Vagina (tissue), 2 donors: ENCODE results near the gene LRMDA. TPM values are rescaled to one million over a fixed set of nuclear protein-coding genes. Genes with fewer than 3 reads are reported as not detected.

ENCODE experiments used
- DNase-seq, 2 donors: peaks; one replicate each; pipeline ENCODE4 v3.0.0-alpha.2; 2017; ENCODE audit errors: extremely low spot score in 2 of 2
- H3K27ac ChIP-seq: fragments of 200-600 bp; sonication (generic); one replicate; pipeline ENCODE4 v1.5.1; 2019
- H3K27me3 ChIP-seq: fragments of 200-600 bp; sonication (generic); one replicate; pipeline ENCODE4 v1.5.1; 2019
- H3K36me3 ChIP-seq, 2 donors: fragments of 200-600 bp; sonication (generic); one replicate each; pipeline ENCODE4 v1.5.1; 2017 to 2019
- H3K4me1 ChIP-seq: fragments of 200-600 bp; sonication (generic); one replicate; pipeline ENCODE4 v1.5.1; 2019
- H3K4me3 ChIP-seq, 2 donors: fragments of 200-600 bp; sonication (generic); 1 replicate in 1 of 2; 2 replicates in 1 of 2; pipeline ENCODE4 v1.5.1; 2016 to 2019
- H3K9me3 ChIP-seq: fragments of 200-600 bp; sonication (generic); one replicate; pipeline ENCODE4 v1.5.1; 2019
- CTCF ChIP-seq, 3 experiments: fragments of 450-650 bp in 2 of 3; fragments of 200-600 bp in 1 of 3; sonication (generic) in 1 of 3; IDR thresholded peaks; one replicate each; pipeline ENCODE4 v1.5.1; 2017 to 2019; ENCODE audit warnings: antibody characterized with exemption in 3 of 3, mild to moderate bottlenecking in 2 of 3, moderate library complexity in 2 of 3
- POLR2A ChIP-seq, 2 donors: fragments of 450-650 bp; IDR thresholded peaks; one replicate each; pipeline ENCODE4 v1.6.1; 2017; ENCODE audit warnings: antibody characterized with exemption in 2 of 2, mild to moderate bottlenecking in 2 of 2, moderate library complexity in 2 of 2
- POLR2AphosphoS5 ChIP-seq, 2 donors: sonication (generic); formaldehyde crosslinking; IDR thresholded peaks; one replicate each; pipeline ENCODE4 v1.9.0; 2017; ENCODE audit warnings: antibody characterized with exemption in 2 of 2, mild to moderate bottlenecking in 2 of 2, low read depth in 1 of 2; ENCODE audit not compliant: insufficient read depth in 1 of 2
- intact Hi-C: fragments of 100-400 bp; cut with DNase I; formaldehyde crosslinking; loops from one replicate; pipeline ENCODE4 v1.15.1; 2023
- total RNA-seq: library from RNA; depleted of rRNA; stranded (reverse); fragments of >200 nt; gene quantifications from one replicate; pipeline ENCODE4 v1.2.3, GENCODE V29; 2016

LRMDA gene
- total RNA-seq, 1 donor from 2014 or later = 22.6 TPM

GRCh38 chr10:76444034-76444800 lies 1012.8 kb downstream of the LRMDA start:
- DNase-seq = peak in 1 of 2 donors; percentile 94
- H3K27me3 ChIP-seq = no peaks in the 10 kb centered on the region
- H3K4me3 ChIP-seq = no peak overlapping the region
- intact Hi-C loops = no loop called here
- H3K9me3 ChIP-seq = no peaks in the 10 kb centered on the region
- H3K4me1 ChIP-seq = peaks cover 15% of the 10 kb centered on the region
- peak in 1 of 2 donors; percentile 20 for TF ChIP-seq POLR2AphosphoS5 (IDR thresholded peaks at IDR 0.05; ENCODE audit: insufficient read depth in 1 of 2, low read depth in 1 of 2)
- TF ChIP-seq POLR2A (IDR thresholded peaks at IDR 0.05) = no peak
- H3K36me3 ChIP-seq = no peaks in the 10 kb centered on the region
- H3K27ac ChIP-seq = peak overlapping the region; percentile 78

GRCh38 chr10:76447578-76447977 lies 1016.2 kb downstream of the LRMDA start:
- Histone ChIP-seq H3K4me1 (peaks cover 15% of the 10 kb centered on the region), H3K27me3 (no peaks in the 10 kb centered on the region), H3K27ac (no peak overlapping the region), H3K36me3 (no peaks in the 10 kb centered on the region), H3K4me3 (no peak overlapping the region), H3K9me3 (no peaks in the 10 kb centered on the region)
- intact Hi-C loops = no loop called here
- no peak for DNase-seq
- TF ChIP-seq POLR2AphosphoS5 (IDR thresholded peaks at IDR 0.05; ENCODE audit: insufficient read depth in 1 of 2, low read depth in 1 of 2) = no peak
- TF ChIP-seq POLR2A (IDR thresholded peaks at IDR 0.05) = no peak
- no peak for TF ChIP-seq CTCF (IDR thresholded peaks at IDR 0.05)

GRCh38 chr10:76451911-76452310 lies 1020.5 kb downstream of the LRMDA start:
- Histone ChIP-seq H3K27me3 (no peaks in the 10 kb centered on the region), H3K27ac (no peak overlapping the region), H3K36me3 (no peaks in the 10 kb centered on the region), H3K9me3 (no peaks in the 10 kb centered on the region), H3K4me3 (no peak overlapping the region), H3K4me1 (peaks cover 15% of the 10 kb centered on the region)
- DNase-seq = no peak
- TF ChIP-seq POLR2AphosphoS5 (IDR thresholded peaks at IDR 0.05; ENCODE audit: insufficient read depth in 1 of 2, low read depth in 1 of 2) (no peak), POLR2A (IDR thresholded peaks at IDR 0.05) (no peak), CTCF (IDR thresholded peaks at IDR 0.05) (no peak)
- intact Hi-C loops = no loop called here

DNA sequence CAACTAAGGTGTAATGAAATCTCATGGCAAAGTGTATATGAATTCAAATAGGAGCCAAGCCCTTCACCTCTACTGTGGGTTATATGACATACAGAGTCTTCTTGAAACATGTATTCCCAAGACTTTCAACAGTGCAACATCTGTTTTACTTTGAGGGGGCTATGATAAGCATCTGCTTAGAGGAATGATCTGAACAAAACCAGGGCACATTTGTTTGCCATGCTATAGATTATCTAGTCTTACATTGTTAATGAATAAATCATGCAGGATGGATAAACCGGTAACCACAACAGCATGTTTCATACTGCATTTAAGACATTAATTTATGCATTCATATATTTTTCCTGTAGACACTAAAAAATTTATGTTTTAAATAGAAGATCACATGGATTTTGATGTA lies 1021.9 kb downstream of the LRMDA start:
- no peaks in the 10 kb centered on the region for H3K9me3 ChIP-seq
- H3K27ac ChIP-seq = no peak overlapping the region
- H3K27me3 ChIP-seq = no peaks in the 10 kb centered on the region
- H3K4me3 ChIP-seq = no peak overlapping the region
- no peak for DNase-seq
- no peaks in the 10 kb centered on the region for H3K36me3 ChIP-seq
- H3K4me1 ChIP-seq = peaks cover 17% of the 10 kb centered on the region
- TF ChIP-seq POLR2A (IDR thresholded peaks at IDR 0.05) (no peak), POLR2AphosphoS5 (IDR thresholded peaks at IDR 0.05; ENCODE audit: insufficient read depth in 1 of 2, low read depth in 1 of 2) (no peak), CTCF (IDR thresholded peaks at IDR 0.05) (no peak)
- intact Hi-C loops = no loop called here

- Histone ChIP-seq H3K27ac (peak overlapping the region; percentile 73), H3K27me3 (no peaks in the 10 kb centered on the region), H3K9me3 (no peaks in the 10 kb centered on the region), H3K4me3 (no peak overlapping the region), H3K4me1 (peaks cover 24% of the 10 kb centered on the region), H3K36me3 (no peaks in the 10 kb centered on the region)
- DNase-seq = no peak
- intact Hi-C loops = no loop called here
- TF ChIP-seq CTCF (IDR thresholded peaks at IDR 0.05) (no peak), POLR2AphosphoS5 (IDR thresholded peaks at IDR 0.05; ENCODE audit: insufficient read depth in 1 of 2, low read depth in 1 of 2) (no peak), POLR2A (IDR thresholded peaks at IDR 0.05) (no peak)
These were observed 1022.6 kb downstream of the LRMDA start for GRCh38 chr10:76453997-76454396.
